HEK293 (cell line): Measurements from ENCODE around the gene LDHD.

Experiments
- RBAK ChIP-seq: fragments of 450-650 bp; formaldehyde crosslinking; IDR thresholded peaks from 2 replicates; pipeline ENCODE4 v1.5.1; 2016; ENCODE audit warnings: missing biosample characterization, missing genetic modification characterization
- ZNF324 ChIP-seq: fragments of 450-650 bp; formaldehyde crosslinking; IDR thresholded peaks from 2 replicates; pipeline ENCODE4 v1.5.1; 2016; ENCODE audit warnings: missing biosample characterization, missing genetic modification characterization

DNA sequence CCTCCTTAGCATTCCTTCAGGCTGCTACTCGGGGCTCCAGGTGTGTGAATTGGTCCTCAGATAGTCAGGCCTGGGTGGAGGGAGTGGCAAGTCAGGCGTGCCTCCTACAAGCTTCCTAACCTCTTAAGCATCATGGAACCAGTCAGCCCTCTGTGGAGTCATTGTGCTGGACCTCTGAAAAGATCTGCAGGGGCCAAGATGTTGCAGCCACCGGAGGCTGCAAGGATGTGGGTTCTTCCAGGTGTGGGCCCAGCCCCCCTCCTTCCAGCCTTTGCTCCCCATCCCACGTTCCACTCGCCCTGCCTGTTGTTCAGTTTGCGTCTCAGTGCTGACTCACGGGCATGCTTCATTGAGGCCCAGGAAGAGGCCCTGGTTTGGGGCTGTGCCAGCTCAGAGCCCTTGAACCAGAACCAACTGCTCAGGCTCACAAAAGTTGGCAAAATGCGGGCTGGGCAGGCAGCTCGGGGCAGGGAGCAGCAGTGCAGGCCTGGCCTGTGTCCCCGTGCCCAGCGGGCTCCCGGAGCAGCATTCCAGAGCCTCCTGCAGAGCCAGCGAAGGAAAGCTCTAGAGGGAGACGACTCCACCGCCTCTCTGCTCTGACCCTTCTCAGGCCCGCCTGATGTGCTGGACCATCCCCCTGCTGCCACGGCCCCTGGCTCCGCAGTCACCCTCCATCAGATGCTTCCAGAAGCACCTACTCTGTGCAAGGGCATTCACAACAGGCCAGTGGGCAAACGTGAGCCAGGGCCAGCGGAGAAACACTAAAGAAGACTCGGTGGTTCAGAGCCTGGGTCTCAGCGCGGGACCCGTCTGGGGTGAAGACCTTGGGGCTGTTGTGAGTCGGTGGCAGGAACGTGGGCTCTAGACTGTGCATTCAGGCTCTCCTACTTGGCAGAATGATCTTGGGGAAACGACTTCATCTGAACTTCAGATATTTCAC, 7.5 kb downstream of the LDHD start:
- TF ChIP-seq RBAK (tag by site-specific recombination) (no peak), ZNF324 (tag by site-specific recombination) (no peak)
